ENCODE data around the gene GOLT1B.

GOLT1B gene

DNA sequence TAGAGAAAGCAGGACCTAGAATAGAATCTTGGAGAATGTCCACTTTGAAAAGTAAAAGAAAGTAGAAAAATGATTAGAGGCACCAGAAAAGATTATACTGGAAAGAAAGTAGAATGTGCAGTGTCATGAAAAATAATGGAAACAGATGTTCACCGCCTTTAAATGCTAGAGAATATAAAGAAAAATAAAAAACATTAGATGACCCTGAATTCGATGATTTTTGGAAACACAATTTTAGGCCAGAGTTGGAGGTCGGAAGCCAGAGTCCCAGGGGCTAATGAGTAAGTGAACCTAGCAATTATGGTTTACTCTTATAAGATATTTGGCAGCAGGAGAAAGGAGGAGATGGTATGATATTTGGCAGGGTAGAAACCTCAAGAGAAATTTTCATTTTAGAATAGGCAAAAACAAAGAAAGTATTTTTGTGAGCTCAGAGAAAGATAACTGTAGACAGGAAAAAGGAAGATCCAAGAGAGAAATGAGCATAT lies 65.4 kb downstream of the GOLT1B start:
- no peak for DNase-seq

All from stimulated activated CD4-positive, alpha-beta T cell treated with anti-CD3 and anti-CD28 coated beads, Interleukin-1b, Interleukin-23, amount 100 ng/mL, for 48 hours (primary cell).